Loucy (cell line): ENCODE measurements around the gene BMP3.

Experiments used
- H2AFZ ChIP-seq: fragments of 200-600 bp; sonication (generic); 2 replicates; pipeline ENCODE4 v1.6.0; 2016; ENCODE audit warnings: antibody characterized with exemption, mild to moderate bottlenecking, low read length, moderate library complexity
- H3F3A ChIP-seq: fragments of 200-600 bp; 2 replicates; pipeline ENCODE4 v1.6.0; 2016; ENCODE audit warnings: antibody characterized with exemption, low read depth, mild to moderate bottlenecking
- H3K27me3 ChIP-seq: fragments of 200-600 bp; sonication (generic); 2 replicates; pipeline ENCODE4 v1.6.1; 2014; ENCODE audit warnings: low read length, mild to moderate bottlenecking; ENCODE audit not compliant: insufficient read depth, poor library complexity, severe bottlenecking
- H3K36me3 ChIP-seq: fragments of 200-600 bp; sonication (generic); 2 replicates; pipeline ENCODE4 v1.6.1; 2016; ENCODE audit warnings: low read length; ENCODE audit not compliant: insufficient read depth
- H3K4me1 ChIP-seq: fragments of 200-600 bp; sonication (generic); 2 replicates; pipeline ENCODE4 v1.5.1; 2014; ENCODE audit warnings: low read length, mild to moderate bottlenecking; ENCODE audit not compliant: insufficient read depth, poor library complexity, severe bottlenecking
- H3K4me2 ChIP-seq: fragments of 200-600 bp; sonication (generic); 2 replicates; pipeline ENCODE4 v1.6.0; 2014; ENCODE audit warnings: antibody characterized with exemption, low read length, low read depth, mild to moderate bottlenecking; ENCODE audit not compliant: poor library complexity, severe bottlenecking
- H3K4me3 ChIP-seq: fragments of 200-600 bp; sonication (generic); 2 replicates; pipeline ENCODE4 v1.5.1; 2014; ENCODE audit warnings: low read length, mild to moderate bottlenecking, mixed read lengths; ENCODE audit not compliant: poor library complexity, severe bottlenecking
- H3K79me2 ChIP-seq: fragments of 200-600 bp; sonication (generic); 2 replicates; pipeline ENCODE4 v1.6.1; 2014; ENCODE audit warnings: low read length; ENCODE audit not compliant: insufficient read depth
- H3K9ac ChIP-seq: fragments of 200-600 bp; sonication (generic); 2 replicates; pipeline ENCODE4 v1.6.0; 2014; ENCODE audit warnings: mild to moderate bottlenecking, low read depth, low read length, moderate library complexity; ENCODE audit not compliant: poor library complexity, severe bottlenecking
- H3K9me2 ChIP-seq: fragments of 200-600 bp; sonication (generic); replicated peaks from 2 replicates; pipeline ENCODE4 v1.6.1; 2016; ENCODE audit warnings: low read depth, low read length, mixed read lengths
- H3K9me3 ChIP-seq: fragments of 200-600 bp; sonication (generic); 2 replicates; pipeline ENCODE4 v1.6.1; 2014; ENCODE audit warnings: mild to moderate bottlenecking, antibody characterized with exemption, low read length, low read depth; ENCODE audit not compliant: insufficient read depth
- H4K20me1 ChIP-seq: fragments of 200-600 bp; sonication (generic); 2 replicates; pipeline ENCODE4 v1.6.0; 2014; ENCODE audit warnings: antibody characterized with exemption, low read length, mild to moderate bottlenecking; ENCODE audit not compliant: insufficient read depth, poor library complexity, severe bottlenecking
- EZH2phosphoT487 ChIP-seq: fragments of 200-600 bp; IDR thresholded peaks from 2 replicates; pipeline ENCODE4 v1.6.1; 2018; ENCODE audit warnings: antibody characterized with exemption, mild to moderate bottlenecking, moderate library complexity, borderline replicate concordance
- TF ChIP-seq, protein P1 (sequence below): fragments of 200-600 bp; sonication (generic); conservative IDR thresholded peaks from 2 replicates; pipeline ENCODE4 v1.5.1; 2014; ENCODE audit warnings: mild to moderate bottlenecking, antibody characterized with exemption, low read length

BMP3 gene

DNA sequence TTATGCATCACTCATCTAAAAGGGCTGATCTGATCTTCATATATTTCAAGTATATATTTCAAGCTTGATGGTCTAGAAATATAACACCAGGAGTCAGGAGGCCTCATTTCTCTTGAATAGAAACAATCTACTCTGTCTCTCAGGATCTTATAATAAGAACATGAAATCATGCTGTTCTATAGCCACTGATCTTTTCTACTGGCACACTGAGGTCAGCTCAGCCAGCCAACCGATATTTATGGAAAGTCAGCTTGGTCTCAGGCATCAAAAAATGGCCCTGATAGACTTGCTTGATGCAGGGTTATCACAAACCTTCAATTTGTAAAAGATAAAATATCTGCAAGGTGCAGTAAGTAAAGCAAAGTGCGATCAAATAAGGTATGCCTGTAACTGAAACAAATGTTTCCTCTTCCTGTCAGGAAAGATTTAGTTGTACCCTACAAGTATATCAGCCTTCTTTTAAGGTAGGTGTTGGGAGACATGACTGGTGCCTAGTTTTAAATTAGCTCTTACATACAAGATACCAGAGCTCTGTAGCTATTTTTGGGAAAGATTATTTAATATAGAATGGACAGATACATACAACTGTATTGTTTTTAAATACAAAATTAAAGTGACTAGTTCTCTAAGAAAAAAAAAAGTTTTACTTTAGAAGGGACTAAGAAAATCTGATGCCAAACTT, 63.4 kb downstream of the BMP3 start:
- Histone ChIP-seq H3K4me1 (no peaks in the 10 kb centered on the region), H3K79me2 (no peaks in the 10 kb centered on the region), H3K9me2 (no peaks in the 10 kb centered on the region), H4K20me1 (no peaks in the 10 kb centered on the region), H3K4me2 (no peak overlapping the region), H2AFZ (no peak overlapping the region), H3K36me3 (no peaks in the 10 kb centered on the region), H3K27me3 (no peaks in the 10 kb centered on the region), H3F3A (no peaks in the 10 kb centered on the region), H3K9me3 (no peaks in the 10 kb centered on the region), H3K9ac (no peak overlapping the region), H3K4me3 (no peak overlapping the region)
- no peak for TF ChIP-seq EZH2phosphoT487
- TF ChIP-seq, protein P1, sequence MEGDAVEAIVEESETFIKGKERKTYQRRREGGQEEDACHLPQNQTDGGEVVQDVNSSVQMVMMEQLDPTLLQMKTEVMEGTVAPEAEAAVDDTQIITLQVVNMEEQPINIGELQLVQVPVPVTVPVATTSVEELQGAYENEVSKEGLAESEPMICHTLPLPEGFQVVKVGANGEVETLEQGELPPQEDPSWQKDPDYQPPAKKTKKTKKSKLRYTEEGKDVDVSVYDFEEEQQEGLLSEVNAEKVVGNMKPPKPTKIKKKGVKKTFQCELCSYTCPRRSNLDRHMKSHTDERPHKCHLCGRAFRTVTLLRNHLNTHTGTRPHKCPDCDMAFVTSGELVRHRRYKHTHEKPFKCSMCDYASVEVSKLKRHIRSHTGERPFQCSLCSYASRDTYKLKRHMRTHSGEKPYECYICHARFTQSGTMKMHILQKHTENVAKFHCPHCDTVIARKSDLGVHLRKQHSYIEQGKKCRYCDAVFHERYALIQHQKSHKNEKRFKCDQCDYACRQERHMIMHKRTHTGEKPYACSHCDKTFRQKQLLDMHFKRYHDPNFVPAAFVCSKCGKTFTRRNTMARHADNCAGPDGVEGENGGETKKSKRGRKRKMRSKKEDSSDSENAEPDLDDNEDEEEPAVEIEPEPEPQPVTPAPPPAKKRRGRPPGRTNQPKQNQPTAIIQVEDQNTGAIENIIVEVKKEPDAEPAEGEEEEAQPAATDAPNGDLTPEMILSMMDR, result no peak

DNA sequence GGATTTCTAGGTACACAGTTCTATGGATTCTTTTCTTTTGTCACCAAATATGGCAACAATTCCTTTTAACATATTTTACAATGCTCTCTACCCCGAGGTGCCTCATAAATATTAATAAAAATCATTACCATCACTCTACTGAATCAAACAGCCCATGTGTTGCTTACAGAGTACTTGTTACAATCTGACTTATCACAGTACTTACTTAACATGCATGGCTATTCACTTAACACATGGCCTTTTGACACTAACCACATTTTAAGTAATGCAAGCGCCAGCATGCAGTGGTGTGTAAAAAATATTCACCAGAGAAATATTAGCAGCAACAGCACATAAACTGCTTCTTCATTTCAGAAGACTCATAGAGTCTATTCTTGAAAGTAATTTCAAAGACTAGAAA, 64.9 kb downstream of the BMP3 start:
- Histone ChIP-seq H3K9me2 (no peaks in the 10 kb centered on the region), H3F3A (no peaks in the 10 kb centered on the region), H4K20me1 (no peaks in the 10 kb centered on the region), H2AFZ (no peak overlapping the region), H3K4me2 (no peak overlapping the region), H3K9ac (no peak overlapping the region), H3K79me2 (no peaks in the 10 kb centered on the region), H3K36me3 (no peaks in the 10 kb centered on the region), H3K4me3 (no peak overlapping the region), H3K27me3 (no peaks in the 10 kb centered on the region), H3K4me1 (no peaks in the 10 kb centered on the region), H3K9me3 (no peaks in the 10 kb centered on the region)
- TF ChIP-seq, protein P1, result no peak
- TF ChIP-seq EZH2phosphoT487, result no peak

DNA sequence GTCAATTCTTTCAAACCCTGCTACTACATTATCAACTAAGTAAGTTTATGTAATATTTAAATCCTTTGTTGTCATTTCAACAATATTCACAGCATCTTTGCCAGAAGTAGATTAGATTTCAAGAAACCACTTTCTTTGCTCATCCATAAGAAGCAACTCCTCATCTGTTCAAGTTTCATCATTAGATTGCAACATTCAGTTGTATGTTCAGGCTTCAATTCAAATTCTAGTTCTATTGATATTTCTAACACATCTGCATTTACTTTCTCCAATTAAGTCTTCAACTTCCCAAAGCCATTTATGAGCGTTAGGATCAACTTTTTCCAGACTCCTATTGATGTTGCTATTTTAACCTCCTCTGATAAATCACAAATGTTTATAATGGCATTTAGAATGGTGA, 66.1 kb downstream of the BMP3 start:
- no peaks in the 10 kb centered on the region for H3K79me2 ChIP-seq
- no peaks in the 10 kb centered on the region for H3K4me1 ChIP-seq
- no peak overlapping the region for H2AFZ ChIP-seq
- no peaks in the 10 kb centered on the region for H4K20me1 ChIP-seq
- no peaks in the 10 kb centered on the region for H3F3A ChIP-seq
- no peaks in the 10 kb centered on the region for H3K27me3 ChIP-seq
- H3K9me2 ChIP-seq, result no peaks in the 10 kb centered on the region
- H3K4me3 ChIP-seq, result no peak overlapping the region
- no peak overlapping the region for H3K9ac ChIP-seq
- no peaks in the 10 kb centered on the region for H3K9me3 ChIP-seq
- H3K36me3 ChIP-seq, result no peaks in the 10 kb centered on the region
- TF ChIP-seq EZH2phosphoT487, result no peak
- TF ChIP-seq, protein P1, result no peak
- H3K4me2 ChIP-seq, result no peak overlapping the region
